ENCODE results near the gene NKX1-2. TPM values are rescaled to one million over a fixed set of nuclear protein-coding genes. Genes with fewer than 3 reads are reported as not detected.
A peak's percentile ranks its signal among the peaks of the same experiment; 100 is the strongest.

NKX1-2 gene
- total and polyA plus RNA-seq, 2 of the 8 experiments (the other 6 are each of a cell fraction or from before 2014, with no cell fraction given) = 12.7 to 34.9 TPM

DNA sequence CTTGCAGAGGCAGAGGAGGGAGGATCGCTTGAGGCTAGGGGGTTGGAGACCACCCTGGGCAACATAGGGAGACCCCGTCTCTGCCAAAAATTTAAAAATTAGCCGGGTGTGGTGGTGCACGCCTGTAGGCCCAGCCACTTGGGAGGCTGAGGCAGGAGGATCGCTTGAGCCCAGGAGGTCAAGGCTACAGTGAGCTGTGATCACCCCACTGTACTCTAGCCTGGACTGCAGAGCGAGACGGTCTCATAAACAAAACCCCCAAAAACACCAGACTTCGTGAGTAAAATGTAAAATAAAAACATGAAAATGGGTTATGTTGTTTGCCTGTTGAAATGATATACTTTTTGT, 12.5 kb upstream of the NKX1-2 start:
- peaks cover 11 to 33% (median 22%) of the 10 kb centered on the region in 4 experiments for H3K4me1 ChIP-seq (replicated peaks in 1 of 4; ENCODE audit: control insufficient read depth in 3 of 4, insufficient read depth in 4 of 4, low read length in 3 of 4)
- no peak overlapping the region for H3K9ac ChIP-seq (replicated peaks in 1 of 4; ENCODE audit: extremely low read depth in 1 of 4, low read depth in 3 of 4, low read length in 3 of 4)
- FAIRE-seq = no peak
- H2AFZ ChIP-seq (ENCODE audit: low read length) = no peak overlapping the region
- no peak overlapping the region for H2AK5ac ChIP-seq (ENCODE audit: low read depth, low read length)
- no peaks in the 10 kb centered on the region for H3K36me3 ChIP-seq (ENCODE audit: control insufficient read depth in 2 of 4, insufficient read depth in 4 of 4, low read length in 3 of 4)
- no peaks in the 10 kb centered on the region for H3K27me3 ChIP-seq (replicated peaks in 1 of 4; ENCODE audit: control insufficient read depth in 3 of 4, extremely low read depth in 1 of 4, insufficient read depth in 3 of 4, low read length in 3 of 4)
- POLR2A ChIA-PET (ENCODE audit: partially characterized antibody) = interaction anchor here (0.7 to 5.4 kb wide), 5 partner anchors 11 to 105 kb away, joined by 4 to 36 read pairs (median 4); partner anchors contain the start of genes NKX1-2 and OAT
- no peak overlapping the region for H3K23ac ChIP-seq (ENCODE audit: insufficient read length)
- H2BK20ac ChIP-seq (ENCODE audit: low read length) = no peak overlapping the region
- H3K4me3 ChIP-seq (ENCODE audit: extremely low read depth in 1 of 4, insufficient read depth in 2 of 4, low read depth in 3 of 4, low read length in 4 of 4) = peak overlapping the region; percentile 69 to 91 (median 72)
- no peak overlapping the region for H3K14ac ChIP-seq (ENCODE audit: insufficient read length)
- 83% methylated on average over 8 of the region's 8 CpGs; no CpG with 5 or more reads in 1 of the 2 experiments for WGBS, 2 experiments (ENCODE audit: extremely low coverage in 1 of 2, insufficient coverage in 1 of 2, insufficient read length in 1 of 2, insufficient replicate concordance in 2 of 2, low coverage in 1 of 2, low lambda C conversion rate in 2 of 2, missing lambda C conversion rate in 1 of 2)
- peak overlapping the region; percentile 59 to 64 for H3K4me2 ChIP-seq (ENCODE audit: insufficient read depth in 1 of 2, low read depth in 2 of 2, low read length in 2 of 2)
- H3K79me2 ChIP-seq (ENCODE audit: control insufficient read depth in 1 of 2, insufficient read depth in 2 of 2, low read length in 2 of 2) = peaks cover 0 to 4% of the 10 kb centered on the region in 2 experiments; a peak in 2 of 4 replicates
- H2BK5ac ChIP-seq (ENCODE audit: low read depth, low read length) = peak overlapping the region; percentile 68; the same call in 1 of the 2 replicates
- H3K27ac ChIP-seq (ENCODE audit: low read depth, low read length) = no peak overlapping the region
- peaks cover 3% of the 10 kb centered on the region; the same call in 1 of the 2 replicates for H3K79me1 ChIP-seq (ENCODE audit: low read depth, low read length)
- peak overlapping the region; percentile 78 for H3K18ac ChIP-seq (ENCODE audit: extremely low read depth, low read length)
- H2BK12ac ChIP-seq (ENCODE audit: low read depth, low read length) = no peak overlapping the region
- H3K4ac ChIP-seq (replicated peaks; ENCODE audit: insufficient read length, low read depth, low read length) = peak overlapping the region; percentile 35
- H4K8ac ChIP-seq (ENCODE audit: extremely low read depth, insufficient read depth, low read length) = peak overlapping the region; percentile 45; the same call in 1 of the 2 replicates
- peak overlapping the region; percentile 90 for H4K91ac ChIP-seq (replicated peaks; ENCODE audit: insufficient read length, low read length)
- no peak overlapping the region for H2BK120ac ChIP-seq (replicated peaks; ENCODE audit: low read depth, low read length)
- no peak overlapping the region for H2BK15ac ChIP-seq (ENCODE audit: low read length)
- no peak for DNase-seq (ENCODE audit: low read depth in 1 of 2, low spot score in 2 of 2)
- CTCF ChIA-PET (ENCODE audit: partially characterized antibody) = interaction anchor here (2.9 kb wide), 1 partner anchor 13 kb away, joined by 14 read pairs; the partner anchor contains the start of gene NKX1-2
- H3K9me3 ChIP-seq (ENCODE audit: insufficient read depth in 2 of 2, low read depth in 1 of 2, low read length in 1 of 2) = no peaks in the 10 kb centered on the region
- no peak for TF ChIP-seq CBX5 (IDR thresholded peaks at IDR 0.05; ENCODE audit: low read depth, low read length)
- no peak for TF ChIP-seq TEAD4 (IDR thresholded peaks at IDR 0.05; ENCODE audit: low read depth, low read length)
- TF ChIP-seq, protein P1, sequence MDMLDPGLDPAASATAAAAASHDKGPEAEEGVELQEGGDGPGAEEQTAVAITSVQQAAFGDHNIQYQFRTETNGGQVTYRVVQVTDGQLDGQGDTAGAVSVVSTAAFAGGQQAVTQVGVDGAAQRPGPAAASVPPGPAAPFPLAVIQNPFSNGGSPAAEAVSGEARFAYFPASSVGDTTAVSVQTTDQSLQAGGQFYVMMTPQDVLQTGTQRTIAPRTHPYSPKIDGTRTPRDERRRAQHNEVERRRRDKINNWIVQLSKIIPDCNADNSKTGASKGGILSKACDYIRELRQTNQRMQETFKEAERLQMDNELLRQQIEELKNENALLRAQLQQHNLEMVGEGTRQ (IDR thresholded peaks at IDR 0.05; ENCODE audit: low read length) = no peak
- no peak for TF ChIP-seq MAFK (IDR thresholded peaks at IDR 0.05; ENCODE audit: low read depth, low read length)
- no peak for TF ChIP-seq CHD1 (IDR thresholded peaks at IDR 0.05; ENCODE audit: low read depth, low read length)
- no peak for TF ChIP-seq CEBPB (IDR thresholded peaks at IDR 0.05; ENCODE audit: low read depth, low read length)
- TF ChIP-seq NANOG (IDR thresholded peaks at IDR 0.05; ENCODE audit: insufficient read depth, low read depth, low read length, poor library complexity, severe bottlenecking) = no peak
- no peak for TF ChIP-seq POLR2AphosphoS5 (IDR thresholded peaks at IDR 0.05; ENCODE audit: low read depth, low read length)
- TF ChIP-seq KDM1A (IDR thresholded peaks at IDR 0.05; ENCODE audit: borderline replicate concordance, low read length) = no peak; the same call in 1 of the 2 replicates
- no peak for TF ChIP-seq JUND (IDR thresholded peaks at IDR 0.05; ENCODE audit: low read length)
- no peak for TF ChIP-seq SIX5 (IDR thresholded peaks at IDR 0.05; ENCODE audit: low read depth, low read length)
- H3K56ac ChIP-seq (replicated peaks; ENCODE audit: insufficient read length, low read depth, low read length) = peak overlapping the region; percentile 33
- peak overlapping the region; percentile 39 for H4K5ac ChIP-seq (ENCODE audit: insufficient read length, low read depth, low read length)
- peaks cover 0 to 4% of the 10 kb centered on the region in 2 experiments for H4K20me1 ChIP-seq (replicated peaks in 1 of 2; ENCODE audit: control insufficient read depth in 1 of 2, insufficient read depth in 2 of 2, low read length in 2 of 2)
- H3K23me2 ChIP-seq (ENCODE audit: low read depth, low read length) = peaks cover 5% of the 10 kb centered on the region

All from H1 (cell line).